HG03565 (cell line): ENCODE data around the gene ADARB1.
A peak's percentile ranks its signal among the peaks of the same experiment; 100 is the strongest.

Experiments
- ATAC-seq: cut with Tn5 transposase; IDR thresholded peaks from one replicate; pipeline ENCODE4 v1.9.1; 2021; ENCODE audit warnings: mild to moderate bottlenecking, moderate library complexity; ENCODE audit not compliant: unreplicated experiment

The ADARB1 gene

DNA sequence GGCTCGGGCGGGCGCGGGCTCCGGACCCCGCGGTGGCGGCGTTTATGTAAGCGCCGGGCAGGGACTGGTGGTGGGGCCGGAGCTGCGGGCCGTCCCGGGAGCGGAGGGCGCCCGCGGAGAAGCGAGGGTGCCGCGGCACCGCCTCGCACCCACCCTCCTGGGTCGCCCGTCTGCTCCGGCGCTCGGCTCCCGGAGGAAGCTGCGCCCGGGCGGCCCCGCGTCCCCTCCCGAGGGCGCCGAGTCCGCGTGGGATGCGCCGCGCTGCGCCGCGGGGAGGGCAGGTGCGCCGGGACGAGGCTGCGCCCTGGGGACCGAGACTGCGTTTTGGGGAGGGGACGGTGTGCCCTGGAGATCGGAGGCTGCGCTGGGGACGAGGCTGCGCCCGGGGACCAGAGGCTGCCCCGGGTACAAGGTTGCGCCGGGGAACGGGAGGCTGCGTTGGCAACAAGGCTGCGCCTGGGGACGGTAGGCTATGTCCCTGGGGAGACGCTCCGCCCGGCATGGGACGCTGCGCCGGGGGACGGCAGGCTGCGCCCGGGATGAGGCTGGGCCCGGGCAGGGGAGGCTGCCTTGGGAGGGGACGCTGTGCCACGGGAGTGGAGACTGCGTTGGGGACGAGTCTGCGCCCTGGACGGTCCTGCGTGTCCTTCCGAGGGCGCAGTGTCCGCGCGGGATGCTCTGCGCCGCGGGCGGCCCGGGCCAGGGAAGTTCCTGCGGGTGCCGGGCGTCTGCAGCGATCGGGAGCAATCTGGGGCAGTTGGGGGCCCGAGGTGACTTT is 627 bp downstream of the ADARB1 start:
- ATAC-seq: peak; percentile 14

DNA sequence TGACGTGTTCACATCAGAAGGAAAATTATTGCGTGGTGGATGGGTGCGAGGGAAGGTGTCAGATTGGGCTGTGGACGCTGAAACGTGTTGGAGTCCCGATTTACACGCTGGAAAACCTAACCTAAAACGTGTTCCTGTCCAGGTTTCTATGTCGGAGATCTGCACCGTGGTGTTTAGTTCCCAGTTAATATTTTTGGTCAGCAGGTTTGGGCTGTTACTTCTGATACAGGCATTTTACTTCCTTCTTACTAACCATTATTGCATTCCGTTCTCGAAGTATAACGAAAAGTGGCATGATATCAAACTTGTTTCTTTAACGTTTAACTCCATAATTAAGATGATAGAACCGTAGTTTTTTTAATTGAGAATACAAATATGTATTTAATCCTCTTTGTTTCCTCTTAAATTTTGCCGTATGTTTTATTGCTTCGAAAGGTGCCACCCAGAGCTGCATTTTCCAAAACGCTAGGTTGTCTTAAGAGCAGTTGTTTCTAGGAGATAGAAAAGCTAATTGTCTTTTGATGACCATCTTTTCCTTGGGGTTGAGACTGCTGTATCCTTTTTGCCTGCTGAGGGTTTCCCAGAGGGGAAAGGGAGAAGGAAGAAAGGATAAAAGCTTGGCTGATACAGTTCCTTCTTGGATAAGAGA is 1.3 kb downstream of the ADARB1 start:
- ATAC-seq: no peak

DNA sequence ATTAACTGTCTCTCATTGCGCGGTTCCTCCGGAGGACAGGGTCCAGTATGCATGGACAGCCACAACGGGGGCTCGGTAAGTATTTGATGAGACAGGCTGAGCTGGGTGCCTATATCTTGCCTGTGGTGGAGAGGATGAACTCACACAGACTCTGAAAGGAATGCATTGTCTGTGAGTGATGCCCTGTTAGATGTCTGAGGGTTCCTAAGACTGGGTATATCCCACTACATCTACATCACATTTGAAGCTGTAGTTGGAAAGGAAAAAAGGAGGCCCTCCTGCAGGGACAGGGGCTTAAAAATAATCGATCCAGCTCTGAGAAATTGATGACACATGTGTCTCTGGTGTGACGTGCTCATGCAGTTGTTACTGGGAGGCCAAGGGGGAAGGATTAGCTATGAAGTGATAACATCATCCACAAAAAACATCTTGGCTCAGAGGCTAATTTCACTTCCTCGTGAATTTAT is 1.9 kb downstream of the ADARB1 start:
- no peak for ATAC-seq

DNA sequence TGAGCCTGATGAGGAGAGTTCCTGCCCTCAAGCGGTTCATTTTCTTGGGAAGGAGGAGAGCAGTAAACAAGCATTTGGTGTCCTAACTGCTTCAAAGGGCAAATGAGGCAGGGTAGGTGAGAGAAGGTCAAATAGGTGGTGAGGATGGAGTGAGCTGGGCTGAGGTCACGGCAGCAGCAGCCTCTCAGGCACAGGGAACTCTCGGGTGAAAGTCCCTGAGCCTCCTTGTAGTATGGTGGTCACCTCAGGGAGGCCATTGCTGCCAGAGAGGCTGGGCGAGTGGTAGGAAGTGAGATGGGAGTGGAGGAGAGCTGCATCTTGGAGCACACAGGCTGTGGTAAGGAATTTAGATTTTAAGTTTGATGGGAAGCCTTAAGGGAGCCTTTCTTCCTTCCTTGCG is 4.0 kb downstream of the ADARB1 start:
- ATAC-seq: no peak

DNA sequence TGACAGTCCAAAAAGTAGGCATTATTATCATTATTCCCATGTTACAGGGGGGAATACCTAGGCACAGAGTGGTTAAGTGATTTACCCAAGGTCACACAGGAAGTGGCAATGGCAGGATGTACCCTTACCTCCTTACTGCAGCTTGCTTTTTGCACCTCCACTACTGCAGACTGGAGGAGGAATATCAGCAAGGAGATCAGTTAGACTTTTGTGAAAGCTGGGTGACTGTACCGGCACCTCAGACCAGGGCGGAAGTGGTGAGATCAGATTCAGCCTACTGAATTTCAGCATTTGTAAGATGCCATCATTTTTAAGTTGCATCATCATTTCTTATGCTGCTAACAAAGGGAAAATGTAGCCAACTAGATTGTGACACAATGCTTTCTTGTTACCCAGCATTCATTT is 4.5 kb downstream of the ADARB1 start:
- ATAC-seq: no peak

DNA sequence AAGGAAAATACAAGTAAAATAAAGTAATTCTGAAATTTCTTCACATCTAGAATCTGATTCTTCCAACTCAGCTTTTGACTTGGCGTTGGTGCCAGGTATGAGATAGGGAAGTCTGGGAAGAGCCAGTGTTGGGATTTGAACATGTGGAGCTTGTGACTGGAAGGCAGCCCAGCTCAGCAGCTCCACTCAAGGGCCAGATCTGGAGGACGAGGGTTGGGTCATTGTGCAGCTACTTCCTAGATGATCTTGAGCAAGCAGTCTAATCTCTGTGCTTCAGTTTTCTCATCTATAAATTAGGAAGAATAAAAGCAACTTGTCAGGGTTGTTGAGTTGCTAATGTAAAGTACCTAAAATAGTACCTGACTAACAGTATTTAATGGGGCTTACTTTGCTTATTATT is 5.0 kb downstream of the ADARB1 start:
- ATAC-seq: no peak

DNA sequence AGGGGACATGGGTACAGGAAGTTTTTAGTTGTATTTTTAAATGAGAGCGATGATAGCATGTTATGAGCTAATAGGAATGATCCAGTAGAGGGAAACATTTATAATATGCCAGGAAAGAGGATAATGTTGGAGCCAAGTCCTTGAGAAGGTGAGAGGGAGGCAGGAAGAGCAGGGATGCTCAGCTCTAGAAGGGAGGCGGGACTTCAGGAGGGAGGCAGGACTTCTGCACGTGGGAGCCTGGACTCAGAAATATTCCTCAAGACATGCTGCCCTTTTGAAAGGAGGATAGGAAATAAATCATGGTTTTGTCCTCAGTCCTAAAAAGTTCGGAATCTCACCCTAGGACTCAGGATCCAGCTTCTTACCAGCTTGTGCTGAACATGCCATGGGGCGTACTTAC is 5.9 kb downstream of the ADARB1 start:
- no peak for ATAC-seq

DNA sequence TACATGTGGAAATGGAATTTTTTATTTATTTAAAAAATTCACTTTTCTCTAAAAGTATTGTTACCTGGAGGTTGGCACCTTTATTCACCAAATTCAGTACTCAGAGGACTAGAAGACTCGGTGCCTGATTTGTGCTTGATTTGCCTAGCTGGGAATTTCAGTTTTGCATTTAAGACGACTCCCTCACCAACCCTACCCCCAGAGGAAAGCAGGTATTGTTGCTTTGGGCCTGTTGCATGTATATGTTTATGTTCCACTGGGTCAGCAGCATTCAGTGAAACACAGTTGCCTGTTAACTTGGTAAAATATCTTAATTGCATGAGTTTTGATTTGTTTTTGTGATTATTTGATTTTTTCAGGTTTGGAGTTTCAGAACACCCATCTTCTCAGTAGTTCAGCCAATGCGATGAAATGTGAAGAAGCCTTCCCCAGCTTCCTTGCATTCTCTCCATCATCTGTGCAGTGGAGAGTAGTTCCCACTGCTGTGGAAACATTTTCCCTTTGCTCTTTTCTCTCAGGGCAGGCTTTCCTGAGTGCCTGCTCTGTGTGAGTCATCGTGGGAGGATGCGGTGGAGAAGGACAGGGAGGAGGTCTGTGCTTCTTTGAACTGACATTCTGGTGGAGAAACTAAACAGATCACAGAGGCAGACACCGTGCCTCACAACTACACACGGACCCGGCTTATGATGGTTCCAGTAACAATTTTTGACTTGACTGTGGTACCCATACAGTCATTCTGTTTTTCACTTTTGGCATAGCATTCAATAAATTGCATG is 6.4 kb downstream of the ADARB1 start:
- ATAC-seq: no peak

DNA sequence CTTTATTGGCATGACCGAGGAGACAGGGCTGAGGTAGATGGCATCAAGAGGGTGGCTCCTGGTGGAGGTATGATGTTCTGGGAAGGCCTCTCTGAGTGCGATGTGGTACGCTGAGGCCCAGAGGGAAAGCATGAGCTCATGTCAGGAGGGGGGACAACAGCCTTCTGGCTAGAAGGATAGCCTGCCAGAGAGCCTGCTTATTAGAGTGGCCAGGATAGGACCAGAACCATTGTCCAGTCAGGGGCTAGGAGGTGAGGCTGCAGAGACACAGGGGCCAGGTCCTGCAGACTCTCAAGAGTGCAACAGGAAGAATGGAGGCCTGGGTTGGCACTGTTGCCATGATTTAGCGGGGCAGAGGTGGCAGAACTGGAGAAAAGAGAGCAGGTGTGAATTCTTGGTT is 7.3 kb downstream of the ADARB1 start:
- ATAC-seq: no peak

DNA sequence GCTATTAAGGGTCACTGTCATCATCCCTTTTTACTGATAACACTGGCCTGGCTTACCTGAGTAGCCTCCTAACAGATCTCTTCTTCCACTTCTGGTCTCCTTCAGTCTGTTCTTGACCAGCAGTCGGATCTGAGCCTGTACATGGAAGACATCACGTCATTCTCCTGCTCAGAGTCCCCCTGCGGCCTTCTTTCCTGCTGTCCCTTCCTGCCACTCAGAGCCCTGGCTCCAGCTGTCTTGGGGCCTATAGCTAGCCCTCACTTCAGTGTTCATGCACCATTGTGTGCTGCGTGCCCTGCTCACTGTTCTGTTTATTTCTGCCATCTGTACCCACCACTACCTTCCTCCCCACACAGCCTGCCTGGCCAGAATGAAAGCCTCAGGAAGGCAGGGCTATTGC is 8.4 kb downstream of the ADARB1 start:
- ATAC-seq: no peak

DNA sequence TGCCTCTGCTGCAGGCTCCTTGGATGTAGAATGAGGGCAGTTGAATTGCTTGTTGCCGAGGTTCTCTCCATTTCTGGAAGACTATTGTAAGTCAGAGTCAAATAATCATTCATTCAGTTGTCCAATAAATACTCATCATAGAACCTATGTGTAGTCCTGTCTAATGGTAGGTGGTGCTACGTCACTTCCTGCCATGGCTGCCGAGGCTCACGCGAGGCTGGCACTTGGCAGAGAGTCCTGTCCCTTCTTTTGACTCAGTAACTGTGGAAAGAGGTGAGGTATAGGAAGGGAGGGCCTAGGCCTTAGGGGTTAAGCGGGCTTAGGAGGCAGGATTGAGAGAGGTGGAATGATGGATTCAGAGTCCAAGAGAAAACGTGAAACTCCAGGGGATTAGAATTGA is 9.7 kb downstream of the ADARB1 start:
- ATAC-seq: no peak

DNA sequence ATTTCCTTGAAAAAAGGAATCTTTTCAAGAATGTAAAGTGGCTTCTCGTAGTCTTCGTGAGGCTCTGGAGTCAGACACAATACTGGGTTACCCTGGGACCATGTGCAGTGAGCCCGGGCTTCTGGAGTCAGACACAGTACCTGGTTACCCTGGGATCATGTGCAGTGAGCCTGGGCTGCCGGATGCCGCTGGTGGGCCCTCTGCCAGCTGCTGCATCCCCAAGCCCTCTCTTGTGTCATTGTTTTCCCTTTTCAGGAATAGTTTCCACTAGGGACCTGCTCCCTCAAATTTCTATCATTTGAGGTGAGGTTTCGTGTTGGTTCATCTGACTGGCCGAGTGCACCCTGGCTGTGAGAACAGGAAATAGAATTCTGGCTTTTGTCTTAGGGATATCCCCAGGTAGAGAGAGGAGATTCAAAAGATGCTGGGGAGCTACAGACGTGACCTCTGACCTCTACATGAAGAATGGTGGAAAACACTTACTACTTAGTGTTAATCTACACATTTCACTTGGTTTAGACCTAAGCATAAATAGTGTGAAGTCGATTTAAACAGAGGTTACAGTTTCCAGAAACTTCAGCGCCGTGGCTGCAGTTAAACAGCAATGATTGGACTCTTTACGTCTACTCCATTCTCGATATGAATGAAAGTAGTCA is 10.6 kb downstream of the ADARB1 start:
- no peak for ATAC-seq

DNA sequence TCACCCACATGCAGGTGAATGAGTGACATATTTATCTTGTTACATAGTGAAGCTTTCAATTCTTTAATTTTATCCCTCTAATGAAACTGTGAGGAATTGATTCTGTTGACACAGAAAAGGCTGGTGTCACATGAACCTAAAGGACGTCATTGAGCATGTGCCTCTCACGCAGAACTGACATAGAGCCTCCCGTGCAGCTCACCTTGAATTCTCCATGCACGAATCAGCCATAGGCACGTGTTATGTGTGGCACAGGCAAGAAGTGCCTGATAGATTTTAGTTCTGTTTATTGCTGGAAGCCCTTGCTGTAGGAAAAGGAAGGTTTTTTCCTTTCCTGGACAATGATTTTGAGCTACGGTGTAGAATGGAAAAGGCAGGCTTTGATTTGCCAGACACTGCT is 11.3 kb downstream of the ADARB1 start:
- no peak for ATAC-seq

DNA sequence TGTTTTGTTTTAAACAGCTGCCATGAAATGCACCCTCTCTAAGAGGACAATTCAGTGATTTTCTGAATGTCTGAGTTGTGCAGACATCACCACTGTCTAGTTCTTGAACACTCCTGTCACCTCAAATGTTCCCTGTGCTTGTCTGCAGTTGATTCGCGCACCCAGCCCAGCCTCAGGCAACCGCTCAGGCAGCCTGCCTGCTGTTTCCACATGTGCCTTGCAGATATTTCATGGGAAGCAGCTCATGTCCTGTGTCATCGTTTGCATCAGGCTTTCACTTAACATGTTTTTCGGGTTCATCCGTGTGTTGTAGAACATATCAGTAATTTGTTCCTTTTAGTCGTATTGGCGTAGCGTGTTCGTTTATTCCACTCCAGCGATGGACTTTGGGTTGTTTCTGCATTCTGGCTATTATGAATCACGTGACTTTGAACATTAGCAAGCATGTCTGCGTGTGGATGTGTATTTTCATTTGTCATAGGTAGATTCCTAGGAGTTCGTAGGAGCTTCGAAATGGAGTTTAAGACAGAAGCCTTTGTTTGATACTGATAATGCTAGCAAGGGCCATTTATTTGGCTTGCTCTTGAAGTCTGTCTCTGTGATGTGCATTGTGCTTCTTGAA is 12.1 kb downstream of the ADARB1 start:
- ATAC-seq: no peak

DNA sequence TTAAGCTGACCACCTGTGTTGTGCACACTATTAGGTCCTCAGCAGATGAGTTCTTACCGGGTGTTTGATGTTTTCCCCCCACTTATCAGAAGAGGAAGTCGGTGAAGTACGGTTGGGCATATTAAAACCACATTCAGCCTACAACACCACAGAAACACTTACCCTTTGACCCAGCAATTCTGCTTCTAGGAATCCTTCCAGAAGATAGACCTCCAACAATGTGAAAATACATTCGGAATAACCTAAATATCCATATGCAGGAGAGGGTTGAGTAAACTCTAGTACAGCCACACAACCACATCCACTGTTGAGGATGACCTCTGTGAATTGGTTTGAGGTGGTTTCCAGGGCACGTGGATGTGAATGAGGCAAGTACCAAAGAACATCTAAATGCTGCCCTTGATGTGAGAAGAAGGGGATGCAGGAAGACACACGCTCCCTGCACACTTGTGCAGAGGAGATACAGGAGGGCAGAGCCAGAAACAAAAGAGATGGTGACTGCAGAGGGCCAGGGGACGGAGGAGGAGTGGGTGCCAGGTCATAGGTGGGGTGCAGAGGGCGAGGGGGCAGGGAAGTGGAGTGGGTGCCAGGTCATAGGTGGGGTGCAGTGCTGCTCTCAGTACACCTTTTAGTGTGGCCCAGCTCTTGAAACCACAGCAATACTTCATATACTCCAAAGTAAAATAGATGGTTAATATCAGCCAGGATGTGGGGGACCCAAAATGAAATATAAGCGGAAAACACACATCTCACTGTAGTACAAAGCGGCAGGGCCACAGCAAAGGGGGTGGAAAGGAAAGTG is 12.8 kb downstream of the ADARB1 start:
- no peak for ATAC-seq

DNA sequence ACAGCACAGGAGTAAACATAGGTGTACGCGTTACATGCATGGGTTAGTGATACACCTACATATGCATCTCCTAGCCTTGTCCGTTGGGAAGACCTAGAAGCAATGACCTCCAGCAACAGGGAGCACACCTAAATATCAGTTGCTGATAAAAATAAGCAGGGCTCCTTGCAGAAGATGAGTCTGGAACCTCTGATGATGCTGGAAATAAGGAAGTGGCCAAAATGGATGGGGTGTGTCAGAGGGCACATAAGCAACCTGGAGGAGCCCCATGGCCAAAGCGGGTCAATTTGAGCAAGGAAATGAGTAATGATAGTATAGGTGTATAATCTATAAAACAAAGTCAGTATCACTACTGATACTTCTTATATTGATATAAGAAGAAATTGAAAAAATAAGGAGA is 13.7 kb downstream of the ADARB1 start:
- ATAC-seq: no peak

DNA sequence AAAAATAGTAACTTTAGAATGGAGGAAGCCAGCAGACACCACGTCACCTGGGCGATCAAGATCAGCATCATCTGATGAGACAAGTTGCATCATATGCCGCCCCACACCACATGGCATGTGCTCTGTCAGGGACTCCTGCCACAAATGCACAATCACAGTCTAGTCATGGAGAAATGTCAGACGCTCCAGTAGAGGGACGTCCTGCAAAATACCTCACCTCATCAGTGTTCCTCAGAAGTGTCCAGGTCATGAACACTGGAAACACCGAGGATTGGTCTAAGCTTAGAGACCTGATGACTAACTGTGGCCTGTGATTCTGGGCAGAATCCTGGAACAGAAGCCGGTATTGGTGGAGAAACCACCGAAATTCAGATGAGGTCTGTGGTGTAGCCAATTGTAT is 14.3 kb downstream of the ADARB1 start:
- ATAC-seq: no peak

DNA sequence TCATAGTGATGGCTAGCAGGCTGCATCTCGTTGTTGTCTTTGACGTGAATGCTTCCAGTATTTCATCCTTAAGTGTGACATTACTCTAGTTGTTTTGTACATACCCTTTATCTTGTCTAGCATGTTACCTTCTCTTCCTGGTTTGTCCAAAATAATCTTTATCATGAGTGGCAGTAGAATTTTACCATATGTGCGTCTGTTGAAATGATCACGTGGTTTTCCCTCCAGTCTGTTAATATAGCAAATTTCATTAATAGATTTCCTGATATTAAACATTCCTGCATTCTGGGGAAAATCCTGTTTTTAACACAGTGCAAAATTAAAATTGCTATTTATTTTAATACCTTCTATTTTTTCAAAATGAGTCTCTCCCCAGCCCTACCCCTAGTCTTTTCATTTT is 15.6 kb downstream of the ADARB1 start:
- ATAC-seq: no peak

DNA sequence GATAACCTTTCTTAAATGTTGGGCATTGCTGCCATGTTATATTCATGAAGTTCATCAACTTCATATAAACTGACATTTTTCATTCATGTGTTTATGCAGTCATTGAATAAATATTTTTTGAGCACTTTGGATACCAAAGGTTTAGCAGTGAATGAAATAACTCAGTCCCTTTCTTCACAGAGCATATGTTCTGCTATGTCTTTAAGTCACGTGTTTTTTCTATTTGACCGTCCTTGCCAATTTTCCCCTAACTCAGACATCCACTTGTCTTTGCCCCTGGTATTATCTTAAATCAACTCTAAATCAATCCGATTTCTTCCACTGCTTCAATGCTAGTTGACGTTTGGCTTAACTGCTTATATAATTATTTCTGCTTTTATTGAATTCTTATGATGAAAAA is 16.6 kb downstream of the ADARB1 start:
- no peak for ATAC-seq
